GM19397 (cell line): ENCODE data around the gene MIOX.

Source experiments
- ATAC-seq: cut with Tn5 transposase; IDR thresholded peaks from one replicate; pipeline ENCODE4 v1.9.1; 2021; ENCODE audit warnings: mild to moderate bottlenecking, moderate library complexity; ENCODE audit not compliant: unreplicated experiment

Gene MIOX

GRCh38 chr22:50471962-50472361, 14.7 kb upstream of the MIOX start:
- ATAC-seq: no peak

GRCh38 chr22:50473088-50473487, 13.6 kb upstream of the MIOX start:
- ATAC-seq: no peak

GRCh38 chr22:50473855-50474671, 12.6 kb upstream of the MIOX start:
- ATAC-seq: no peak

- ATAC-seq: peak; percentile 72
Observed at GRCh38 chr22:50474710-50475651, 11.7 kb upstream of the MIOX start, which contains the start of gene SBF1. Gene SBF1, minus strand, starts transcription at chr22:50475035. Its CDS starts 195 bp downstream, at chr22:50474840.

GRCh38 chr22:50475652-50476002, 11.0 kb upstream of the MIOX start:
- no peak for ATAC-seq

- ATAC-seq: no peak
Observed at GRCh38 chr22:50476868-50477267, 9.8 kb upstream of the MIOX start.

- ATAC-seq: no peak
Observed at GRCh38 chr22:50477923-50478322, 8.7 kb upstream of the MIOX start.

GRCh38 chr22:50479721-50480120, 6.9 kb upstream of the MIOX start:
- ATAC-seq: no peak

GRCh38 chr22:50481045-50481439, 5.6 kb upstream of the MIOX start:
- ATAC-seq: no peak

- ATAC-seq: no peak
Observed at GRCh38 chr22:50481440-50482106, 5.1 kb upstream of the MIOX start, which contains the start of gene ADM2. Gene ADM2, plus strand, starts transcription at chr22:50481543. Its CDS starts 305 bp downstream, at chr22:50481848.

- ATAC-seq: no peak
Observed at GRCh38 chr22:50482107-50483074, 4.3 kb upstream of the MIOX start.

- ATAC-seq: no peak
Observed at GRCh38 chr22:50483106-50483505, 3.6 kb upstream of the MIOX start.

- no peak for ATAC-seq
Observed at GRCh38 chr22:50483556-50483955, 3.1 kb upstream of the MIOX start.

GRCh38 chr22:50483977-50484853, 2.4 kb upstream of the MIOX start:
- no peak for ATAC-seq

GRCh38 chr22:50485221-50486131, 1.2 kb upstream of the MIOX start:
- no peak for ATAC-seq

- no peak for ATAC-seq
Observed at GRCh38 chr22:50487290-50488005, 789 bp downstream of the MIOX start.

- no peak for ATAC-seq
Observed at GRCh38 chr22:50488006-50488677, 1.5 kb downstream of the MIOX start.
